ENCODE measurements around the gene CACNA1E. TPM values are rescaled to one million over a fixed set of nuclear protein-coding genes. Genes with fewer than 3 reads are reported as not detected.
"Not testable (repeated sequence)": the region's sequence is repeated elsewhere in the genome, so short reads cannot be mapped to it uniquely, and the experiment has no call there.

CACNA1E gene
- polyA plus RNA-seq, 3 donors from 2014 or later, result not detected

GRCh38 chr1:181804989-181805388, 321.7 kb downstream of the CACNA1E start:
- no peak for DNase-seq
- no peaks in the 10 kb centered on the region for H3K36me3 Mint-ChIP-seq
- no peak overlapping the region for H3K4me3 Mint-ChIP-seq
- H3K27ac Mint-ChIP-seq, result no peak overlapping the region
- H3K4me1 Mint-ChIP-seq, result no peaks in the 10 kb centered on the region
- H3K27me3 Mint-ChIP-seq (ENCODE audit: low read depth in 3 of 3), result peaks cover 0 to 3% (median 0%) of the 10 kb centered on the region in 3 donors
- no peaks in the 10 kb centered on the region for H3K9me3 Mint-ChIP-seq

GRCh38 chr1:181806746-181807145, 323.4 kb downstream of the CACNA1E start:
- Mint-ChIP-seq H3K27me3 (ENCODE audit: low read depth in 3 of 3) (peaks cover 0 to 5% (median 0%) of the 10 kb centered on the region in 3 donors), H3K36me3 (no peaks in the 10 kb centered on the region), H3K4me1 (no peaks in the 10 kb centered on the region), H3K27ac (no peak overlapping the region), H3K9me3 (peaks cover 0 to 3% (median 0%) of the 10 kb centered on the region in 6 donors), H3K4me3 (no peak overlapping the region)
- no peak for DNase-seq

- H3K36me3 Mint-ChIP-seq, result no peaks in the 10 kb centered on the region
- H3K4me1 Mint-ChIP-seq, result no peaks in the 10 kb centered on the region
- peaks cover 0 to 5% (median 0%) of the 10 kb centered on the region in 6 donors for H3K9me3 Mint-ChIP-seq
- H3K27me3 Mint-ChIP-seq (ENCODE audit: low read depth in 3 of 3), result peaks cover 0 to 5% (median 0%) of the 10 kb centered on the region in 3 donors
- H3K4me3 Mint-ChIP-seq, result no peak overlapping the region
- no peak overlapping the region for H3K27ac Mint-ChIP-seq
- DNase-seq, result no peak
Measured at GRCh38 chr1:181807251-181807650, 323.9 kb downstream of the CACNA1E start.

GRCh38 chr1:181809991-181810545, 326.8 kb downstream of the CACNA1E start:
- no peak overlapping the region for H3K4me3 Mint-ChIP-seq
- H3K27ac Mint-ChIP-seq, result no peak overlapping the region
- H3K27me3 Mint-ChIP-seq (ENCODE audit: low read depth in 3 of 3), result peaks cover 0 to 5% (median 0%) of the 10 kb centered on the region in 3 donors
- no peaks in the 10 kb centered on the region for H3K4me1 Mint-ChIP-seq
- H3K9me3 Mint-ChIP-seq, result peaks cover 0 to 5% (median 0%) of the 10 kb centered on the region in 6 donors
- no peaks in the 10 kb centered on the region for H3K36me3 Mint-ChIP-seq
- no peak for DNase-seq

- H3K4me3 Mint-ChIP-seq, result no peak overlapping the region
- H3K9me3 Mint-ChIP-seq, result peaks cover 0 to 5% (median 0%) of the 10 kb centered on the region in 6 donors
- DNase-seq, result no peak
- H3K4me1 Mint-ChIP-seq, result no peaks in the 10 kb centered on the region
- no peak overlapping the region for H3K27ac Mint-ChIP-seq
- peaks cover 0 to 5% (median 0%) of the 10 kb centered on the region in 3 donors for H3K27me3 Mint-ChIP-seq (ENCODE audit: low read depth in 3 of 3)
- H3K36me3 Mint-ChIP-seq, result no peaks in the 10 kb centered on the region
Measured at GRCh38 chr1:181812208-181812607, 328.9 kb downstream of the CACNA1E start.

- Mint-ChIP-seq H3K9me3 (peaks cover 0 to 5% (median 0%) of the 10 kb centered on the region in 6 donors), H3K4me1 (no peaks in the 10 kb centered on the region), H3K27me3 (ENCODE audit: low read depth in 3 of 3) (peaks cover 0 to 5% (median 0%) of the 10 kb centered on the region in 3 donors), H3K36me3 (no peaks in the 10 kb centered on the region), H3K27ac (no peak overlapping the region), H3K4me3 (no peak overlapping the region)
- DNase-seq, result no peak
Measured at GRCh38 chr1:181813266-181813665, 329.9 kb downstream of the CACNA1E start.

- H3K36me3 Mint-ChIP-seq, result no peaks in the 10 kb centered on the region
- peaks cover 0 to 5% (median 0%) of the 10 kb centered on the region in 6 donors for H3K9me3 Mint-ChIP-seq
- no peak for DNase-seq
Measured at GRCh38 chr1:181816608-181817007, 333.3 kb downstream of the CACNA1E start.

GRCh38 chr1:181817091-181817490, 333.8 kb downstream of the CACNA1E start:
- H3K4me3 Mint-ChIP-seq, result no peak overlapping the region
- H3K36me3 Mint-ChIP-seq, result no peaks in the 10 kb centered on the region
- DNase-seq, result no peak
- no peak overlapping the region for H3K27ac Mint-ChIP-seq
- peaks cover 2% of the 10 kb centered on the region in 3 donors for H3K27me3 Mint-ChIP-seq (ENCODE audit: low read depth in 3 of 3)
- H3K9me3 Mint-ChIP-seq, result peaks cover 0 to 4% (median 0%) of the 10 kb centered on the region in 6 donors
- no peaks in the 10 kb centered on the region for H3K4me1 Mint-ChIP-seq

More at GRCh38 chr1:181816608-181817007, 333.3 kb downstream of the CACNA1E start:
- no peak overlapping the region for H3K27ac Mint-ChIP-seq
- no peaks in the 10 kb centered on the region for H3K4me1 Mint-ChIP-seq
- no peak overlapping the region for H3K4me3 Mint-ChIP-seq
- H3K27me3 Mint-ChIP-seq (ENCODE audit: low read depth in 3 of 3), result peaks cover 2% of the 10 kb centered on the region in 3 donors

- Mint-ChIP-seq H3K27ac (no peak overlapping the region), H3K36me3 (peaks cover 0 to 2% (median 0%) of the 10 kb centered on the region in 3 donors)
- no peak for DNase-seq
Measured at GRCh38 chr1:181818459-181818858, 335.1 kb downstream of the CACNA1E start.

GRCh38 chr1:181818943-181819342, 335.6 kb downstream of the CACNA1E start:
- DNase-seq, result no peak
- Mint-ChIP-seq H3K36me3 (peaks cover 0 to 3% (median 0%) of the 10 kb centered on the region in 3 donors), H3K4me1 (no peaks in the 10 kb centered on the region), H3K9me3 (peaks cover 0 to 10% (median 4%) of the 10 kb centered on the region in 6 donors), H3K27ac (no peak overlapping the region), H3K4me3 (no peak overlapping the region), H3K27me3 (ENCODE audit: low read depth in 3 of 3) (peaks cover 2 to 3% (median 2%) of the 10 kb centered on the region in 3 donors)

More at GRCh38 chr1:181818459-181818858, 335.1 kb downstream of the CACNA1E start:
- Mint-ChIP-seq H3K27me3 (ENCODE audit: low read depth in 3 of 3) (peaks cover 2 to 3% (median 2%) of the 10 kb centered on the region in 3 donors), H3K4me1 (no peaks in the 10 kb centered on the region), H3K9me3 (peaks cover 0 to 8% (median 3%) of the 10 kb centered on the region in 6 donors), H3K4me3 (no peak overlapping the region)

- H3K4me1 Mint-ChIP-seq, result no peaks in the 10 kb centered on the region
- peaks cover 0 to 20% (median 6%) of the 10 kb centered on the region in 6 donors for H3K9me3 Mint-ChIP-seq
- H3K27me3 Mint-ChIP-seq (ENCODE audit: low read depth in 3 of 3), result peaks cover 3 to 4% (median 3%) of the 10 kb centered on the region in 3 donors
- no peak for DNase-seq
- H3K4me3 Mint-ChIP-seq, result no peak overlapping the region
- no peak overlapping the region for H3K27ac Mint-ChIP-seq
- H3K36me3 Mint-ChIP-seq, result peaks cover 0 to 3% (median 0%) of the 10 kb centered on the region in 3 donors
Measured at GRCh38 chr1:181821701-181822100, 338.4 kb downstream of the CACNA1E start.

GRCh38 chr1:181832173-181832880, 349.0 kb downstream of the CACNA1E start:
- H3K4me1 Mint-ChIP-seq; DNase-seq; H3K4me3 Mint-ChIP-seq; H3K27me3 Mint-ChIP-seq (ENCODE audit: low read depth in 3 of 3); H3K36me3 Mint-ChIP-seq; H3K27ac Mint-ChIP-seq: not testable (repeated sequence)
- peaks cover 11 to 30% (median 15%) of the 10 kb centered on the region in 6 donors for H3K9me3 Mint-ChIP-seq

GRCh38 chr1:181846001-181846645, 362.8 kb downstream of the CACNA1E start:
- Mint-ChIP-seq H3K27me3 (ENCODE audit: low read depth in 3 of 3) (peaks cover 0 to 7% (median 3%) of the 10 kb centered on the region in 3 donors), H3K36me3 (no peaks in the 10 kb centered on the region), H3K4me3 (no peak overlapping the region), H3K9me3 (peaks cover 0 to 14% (median 7%) of the 10 kb centered on the region in 6 donors), H3K27ac (no peak overlapping the region), H3K4me1 (no peaks in the 10 kb centered on the region)
- DNase-seq, result no peak

- Mint-ChIP-seq H3K36me3 (no peaks in the 10 kb centered on the region), H3K27me3 (ENCODE audit: low read depth in 3 of 3) (peaks cover 0 to 7% (median 3%) of the 10 kb centered on the region in 3 donors), H3K27ac (no peak overlapping the region), H3K9me3 (peaks cover 0 to 14% (median 8%) of the 10 kb centered on the region in 6 donors), H3K4me1 (no peaks in the 10 kb centered on the region), H3K4me3 (no peak overlapping the region)
- no peak for DNase-seq
Measured at GRCh38 chr1:181846681-181847080, 363.4 kb downstream of the CACNA1E start.
